ENCODE results near the gene CLOCK. TPM values are rescaled to one million over a fixed set of nuclear protein-coding genes. Genes with fewer than 3 reads are reported as not detected.

CLOCK gene
- total RNA-seq, 1 experiment from 2014 or later = 19.4 TPM

GRCh38 chr4:55442541-55442940 lies 104.2 kb downstream of the CLOCK start:
- intact Hi-C loops (cut with micrococcal nuclease; ENCODE audit: unreplicated experiment) = loop anchor here (10.0 kb wide), 2 partner anchors 102 to 292 kb away; partner anchors contain the start of gene CLOCK
- H3K4me3 ChIP-seq = no peak overlapping the region
- BruUV-seq (replicated peaks) = no TSS peak
- DNase-seq = no peak
- H3K9me2 ChIP-seq (ENCODE audit: insufficient read depth) = no peaks in the 10 kb centered on the region
- H3K27ac ChIP-seq = no peak overlapping the region
- H3K36me3 ChIP-seq (ENCODE audit: low read depth) = no peaks in the 10 kb centered on the region
- TF ChIP-seq CTCF (conservative IDR thresholded peaks at IDR 0.05) = no peak
- no peak for TF ChIP-seq EZH2 (IDR thresholded peaks at IDR 0.05; ENCODE audit: low read depth)
- no peaks in the 10 kb centered on the region for H3K9me3 ChIP-seq (ENCODE audit: insufficient read depth, low read depth)
- H3F3A ChIP-seq (ENCODE audit: insufficient read depth, low read depth) = no peaks in the 10 kb centered on the region
- ChIA-PET CTCF (no interaction called here), POLR2A (ENCODE audit: unreplicated experiment) (no interaction called here)
- H3K27me3 ChIP-seq (ENCODE audit: insufficient read depth, low read depth) = no peaks in the 10 kb centered on the region
- no peak overlapping the region for H2AFZ ChIP-seq
- no peaks in the 10 kb centered on the region for H3K79me2 ChIP-seq (ENCODE audit: low read depth)
- H4K20me1 ChIP-seq (ENCODE audit: insufficient read depth) = no peaks in the 10 kb centered on the region
- H3K4me1 ChIP-seq (replicated peaks; ENCODE audit: insufficient read depth) = no peaks in the 10 kb centered on the region
- H3K4me2 ChIP-seq = no peak overlapping the region

DNA sequence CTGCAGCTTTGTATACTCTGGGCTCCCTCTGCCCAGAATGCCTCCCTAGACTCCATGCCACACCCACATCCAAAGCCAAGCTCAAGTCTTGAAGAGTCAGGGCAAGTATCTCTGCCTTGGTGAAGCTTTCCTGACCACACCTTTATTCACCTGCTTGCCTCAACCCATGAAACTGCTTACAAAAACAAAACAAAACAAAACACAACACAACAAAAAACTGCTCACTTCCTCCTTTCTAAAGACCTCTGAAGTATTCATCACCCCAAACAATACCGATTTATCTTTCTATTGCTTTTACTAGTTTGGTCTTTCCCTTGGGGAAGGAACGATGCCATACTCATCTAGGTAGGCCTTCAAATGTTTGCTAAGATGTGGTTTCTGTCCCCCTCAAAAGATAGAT lies 105.9 kb downstream of the CLOCK start:
- Histone ChIP-seq H3K27me3 (ENCODE audit: insufficient read depth, low read depth) (no peaks in the 10 kb centered on the region), H3K36me3 (ENCODE audit: low read depth) (no peaks in the 10 kb centered on the region), H3K4me2 (no peak overlapping the region), H3K27ac (no peak overlapping the region), H3K9me2 (ENCODE audit: insufficient read depth) (no peaks in the 10 kb centered on the region), H4K20me1 (ENCODE audit: insufficient read depth) (no peaks in the 10 kb centered on the region), H3K4me3 (no peak overlapping the region), H3K9me3 (ENCODE audit: insufficient read depth, low read depth) (no peaks in the 10 kb centered on the region), H3K4me1 (replicated peaks; ENCODE audit: insufficient read depth) (no peaks in the 10 kb centered on the region), H3K79me2 (ENCODE audit: low read depth) (no peaks in the 10 kb centered on the region), H3F3A (ENCODE audit: insufficient read depth, low read depth) (no peaks in the 10 kb centered on the region), H2AFZ (no peak overlapping the region)
- TF ChIP-seq CTCF (conservative IDR thresholded peaks at IDR 0.05) = no peak
- TF ChIP-seq EZH2 (IDR thresholded peaks at IDR 0.05; ENCODE audit: low read depth) = no peak
- no peak for DNase-seq
- intact Hi-C loops (cut with micrococcal nuclease; ENCODE audit: unreplicated experiment) = loop anchor here (10.0 kb wide), 2 partner anchors 104 to 294 kb away; partner anchors contain the start of gene CLOCK
- POLR2A ChIA-PET (ENCODE audit: unreplicated experiment) = no interaction called here
- BruUV-seq (replicated peaks) = no TSS peak
- CTCF ChIA-PET = no interaction called here

GRCh38 chr4:55439023-55439422 lies 107.7 kb downstream of the CLOCK start:
- Histone ChIP-seq H3K36me3 (ENCODE audit: low read depth) (no peaks in the 10 kb centered on the region), H3K27ac (no peak overlapping the region), H3K9me3 (ENCODE audit: insufficient read depth, low read depth) (no peaks in the 10 kb centered on the region), H3K4me1 (replicated peaks; ENCODE audit: insufficient read depth) (no peaks in the 10 kb centered on the region), H2AFZ (no peak overlapping the region), H3F3A (ENCODE audit: insufficient read depth, low read depth) (peaks cover 3% of the 10 kb centered on the region; the same call in 1 of the 2 replicates), H4K20me1 (ENCODE audit: insufficient read depth) (no peaks in the 10 kb centered on the region), H3K9me2 (ENCODE audit: insufficient read depth) (no peaks in the 10 kb centered on the region), H3K27me3 (ENCODE audit: insufficient read depth, low read depth) (no peaks in the 10 kb centered on the region), H3K79me2 (ENCODE audit: low read depth) (no peaks in the 10 kb centered on the region), H3K4me3 (no peak overlapping the region), H3K4me2 (no peak overlapping the region)
- no peak for TF ChIP-seq CTCF (conservative IDR thresholded peaks at IDR 0.05)
- no peak for TF ChIP-seq EZH2 (IDR thresholded peaks at IDR 0.05; ENCODE audit: low read depth)
- no TSS peak for BruUV-seq (replicated peaks)
- intact Hi-C loops (cut with micrococcal nuclease; ENCODE audit: unreplicated experiment) = no loop called here
- DNase-seq = no peak
- POLR2A ChIA-PET (ENCODE audit: unreplicated experiment) = no interaction called here
- CTCF ChIA-PET = no interaction called here
